Mesothelial cell of epicardium (in vitro differentiated cells): ENCODE data around the gene SLC39A13. TPM values are rescaled to one million over a fixed set of nuclear protein-coding genes. Genes with fewer than 3 reads are reported as not detected.

Source experiments
- DNase-seq, 2 experiments: peaks; one replicate each; pipeline ENCODE4 v3.0.0; 2021; ENCODE audit warnings: low spot score in 2 of 2; ENCODE audit not compliant: unreplicated experiment in 2 of 2
- H3K27ac Mint-ChIP-seq: 2 replicates; pipeline ENCODE4 v1.8.0; 2021; ENCODE audit warnings: mixed read lengths
- H3K27me3 Mint-ChIP-seq: 2 replicates; pipeline ENCODE4 v1.8.0; 2021; ENCODE audit warnings: low read depth, mixed read lengths
- H3K36me3 Mint-ChIP-seq: 2 replicates; pipeline ENCODE4 v1.8.0; 2021; ENCODE audit warnings: mixed read lengths
- H3K4me1 Mint-ChIP-seq: 2 replicates; pipeline ENCODE4 v1.8.0; 2021; ENCODE audit warnings: mixed read lengths
- H3K4me3 Mint-ChIP-seq: 2 replicates; pipeline ENCODE4 v1.8.0; 2021; ENCODE audit warnings: mild to moderate bottlenecking, moderate library complexity, mixed read lengths
- H3K9me3 Mint-ChIP-seq: 2 replicates; pipeline ENCODE4 v1.8.0; 2021; ENCODE audit warnings: mixed read lengths
- total RNA-seq: library from RNA; stranded (reverse); gene quantifications from 3 replicates; pipeline ENCODE4 v1.2.1, GENCODE V29; 2021
- TF ChIP-seq, protein P1 (sequence below): fragments of 200-600 bp; sonication (generic); IDR thresholded peaks from one replicate; pipeline ENCODE4 v1.5.0; 2021; ENCODE audit warnings: antibody characterized with exemption; ENCODE audit not compliant: unreplicated experiment

SLC39A13 gene
- total RNA-seq, 1 donor from 2014 or later = 69.5 TPM

DNA sequence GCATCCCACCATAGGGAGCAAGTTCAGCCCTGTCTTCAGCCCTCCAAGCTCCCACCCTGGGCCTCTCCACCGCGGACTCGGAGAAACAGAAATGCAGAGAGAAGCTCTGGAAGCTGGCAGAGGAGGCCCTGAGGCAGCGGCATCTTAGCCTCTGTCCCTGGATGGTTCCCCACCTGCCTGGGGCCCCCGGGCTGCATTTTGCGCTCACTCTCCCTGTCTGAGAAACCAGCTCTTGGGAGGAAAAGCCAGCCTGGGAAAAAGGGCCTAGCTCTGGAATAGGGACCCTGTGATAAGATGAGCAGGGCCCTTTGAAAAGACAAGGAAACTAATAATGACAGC, 18.0 kb upstream of the SLC39A13 start:
- Mint-ChIP-seq H3K9me3 (no peaks in the 10 kb centered on the region), H3K4me1 (no peaks in the 10 kb centered on the region), H3K27me3 (no peaks in the 10 kb centered on the region), H3K36me3 (no peaks in the 10 kb centered on the region), H3K4me3 (no peak overlapping the region), H3K27ac (no peak overlapping the region)
- DNase-seq = no peak
- TF ChIP-seq, protein P1, sequence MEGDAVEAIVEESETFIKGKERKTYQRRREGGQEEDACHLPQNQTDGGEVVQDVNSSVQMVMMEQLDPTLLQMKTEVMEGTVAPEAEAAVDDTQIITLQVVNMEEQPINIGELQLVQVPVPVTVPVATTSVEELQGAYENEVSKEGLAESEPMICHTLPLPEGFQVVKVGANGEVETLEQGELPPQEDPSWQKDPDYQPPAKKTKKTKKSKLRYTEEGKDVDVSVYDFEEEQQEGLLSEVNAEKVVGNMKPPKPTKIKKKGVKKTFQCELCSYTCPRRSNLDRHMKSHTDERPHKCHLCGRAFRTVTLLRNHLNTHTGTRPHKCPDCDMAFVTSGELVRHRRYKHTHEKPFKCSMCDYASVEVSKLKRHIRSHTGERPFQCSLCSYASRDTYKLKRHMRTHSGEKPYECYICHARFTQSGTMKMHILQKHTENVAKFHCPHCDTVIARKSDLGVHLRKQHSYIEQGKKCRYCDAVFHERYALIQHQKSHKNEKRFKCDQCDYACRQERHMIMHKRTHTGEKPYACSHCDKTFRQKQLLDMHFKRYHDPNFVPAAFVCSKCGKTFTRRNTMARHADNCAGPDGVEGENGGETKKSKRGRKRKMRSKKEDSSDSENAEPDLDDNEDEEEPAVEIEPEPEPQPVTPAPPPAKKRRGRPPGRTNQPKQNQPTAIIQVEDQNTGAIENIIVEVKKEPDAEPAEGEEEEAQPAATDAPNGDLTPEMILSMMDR = no peak

DNA sequence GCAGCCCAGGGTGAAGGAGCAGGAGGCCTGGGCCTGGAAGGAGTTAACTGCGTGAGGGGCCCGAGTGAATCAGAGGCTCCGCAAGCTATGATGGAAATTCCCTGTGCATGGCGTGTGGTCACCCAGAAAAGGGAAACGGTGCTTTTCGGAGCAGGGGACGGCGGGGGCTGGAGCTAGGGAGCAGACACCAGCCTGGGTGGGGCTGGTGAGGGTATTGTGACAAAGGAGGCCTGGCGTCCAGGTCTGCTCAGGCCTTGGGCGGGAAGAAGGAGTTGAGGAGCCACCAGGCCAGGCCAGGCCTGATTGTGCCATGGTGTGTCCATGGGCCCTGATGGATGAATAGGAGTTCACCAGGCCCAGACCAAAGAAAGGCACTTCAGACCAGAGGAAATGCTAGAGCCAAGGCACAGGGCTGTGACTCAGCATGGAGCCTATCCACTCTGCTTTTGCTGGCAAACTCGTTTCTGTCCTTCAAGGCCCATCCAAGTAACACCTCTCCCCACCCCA, 17.3 kb upstream of the SLC39A13 start:
- no peak overlapping the region for H3K27ac Mint-ChIP-seq
- DNase-seq = no peak
- H3K36me3 Mint-ChIP-seq = no peaks in the 10 kb centered on the region
- H3K9me3 Mint-ChIP-seq = no peaks in the 10 kb centered on the region
- no peaks in the 10 kb centered on the region for H3K27me3 Mint-ChIP-seq
- H3K4me1 Mint-ChIP-seq = no peaks in the 10 kb centered on the region
- no peak overlapping the region for H3K4me3 Mint-ChIP-seq
- TF ChIP-seq, protein P1 = no peak

DNA sequence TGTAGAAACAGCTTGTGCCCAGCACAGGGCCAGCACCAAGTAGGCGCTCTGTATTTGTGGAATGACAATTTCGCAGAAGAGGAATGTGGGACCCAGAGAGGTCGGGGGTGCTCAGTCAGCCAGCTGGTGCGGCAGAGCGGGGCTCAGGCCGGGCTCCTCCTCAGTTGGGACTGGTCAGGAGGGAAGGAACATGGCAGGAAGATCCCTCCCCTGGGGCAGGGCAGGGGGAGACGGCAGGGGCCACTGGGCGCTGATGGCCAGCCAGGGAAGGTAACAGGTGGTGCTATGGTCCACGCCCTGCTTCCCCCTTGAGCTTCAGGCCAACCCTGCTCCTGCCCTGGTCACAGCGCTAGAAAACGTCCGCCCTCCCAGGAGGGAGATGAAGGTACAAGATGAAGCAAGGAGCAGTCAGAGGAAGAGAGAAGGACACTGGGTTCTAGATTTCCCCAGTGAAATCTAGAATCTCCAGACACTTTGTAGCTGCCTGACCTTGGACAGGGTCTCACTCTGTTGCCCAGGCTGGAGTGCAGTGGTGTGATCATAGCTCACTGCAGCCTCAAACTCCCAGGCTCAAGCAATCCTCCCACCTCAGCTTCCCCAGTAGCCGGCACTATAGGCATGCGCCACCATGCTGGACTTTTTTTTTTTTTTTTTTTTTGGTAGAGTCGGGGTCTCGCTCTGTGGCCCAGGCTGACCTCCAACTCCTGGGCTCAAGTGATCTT, 16.5 kb upstream of the SLC39A13 start:
- Mint-ChIP-seq H3K27ac (no peak overlapping the region), H3K4me1 (no peaks in the 10 kb centered on the region), H3K9me3 (no peaks in the 10 kb centered on the region), H3K36me3 (no peaks in the 10 kb centered on the region), H3K27me3 (no peaks in the 10 kb centered on the region), H3K4me3 (no peak overlapping the region)
- TF ChIP-seq, protein P1 = no peak
- no peak for DNase-seq

DNA sequence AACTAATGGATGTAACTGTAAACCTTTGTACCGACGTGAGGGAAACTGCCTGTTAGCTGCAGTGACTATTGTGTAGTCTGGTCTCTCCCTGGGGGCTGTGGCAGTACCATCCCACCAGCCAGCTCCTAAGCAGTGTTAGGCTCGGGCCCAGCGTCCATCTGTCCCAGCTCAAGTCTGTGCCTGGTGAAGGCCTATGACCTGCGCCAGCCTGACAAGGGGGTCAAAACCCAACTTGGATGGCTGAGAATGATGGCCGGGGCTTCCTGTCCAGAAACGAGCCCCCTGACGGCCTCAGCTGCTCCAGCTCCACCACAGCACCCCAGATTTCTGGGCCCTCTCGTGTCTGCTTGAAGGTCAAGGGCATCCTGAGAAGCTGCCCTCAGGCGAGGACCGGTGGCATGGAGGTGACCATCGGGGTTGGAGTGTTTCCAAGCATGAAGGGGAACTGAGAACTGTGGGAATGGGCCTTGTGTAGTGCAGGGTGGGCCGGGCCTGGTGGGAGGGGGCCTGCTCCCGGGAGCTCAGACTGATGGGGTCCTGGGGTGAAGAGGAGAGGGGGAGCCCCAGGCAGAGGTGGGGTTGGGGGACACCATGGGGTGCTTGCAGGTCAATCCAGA, 15.7 kb upstream of the SLC39A13 start:
- no peaks in the 10 kb centered on the region for H3K36me3 Mint-ChIP-seq
- DNase-seq = no peak
- H3K27ac Mint-ChIP-seq = no peak overlapping the region
- H3K27me3 Mint-ChIP-seq = no peaks in the 10 kb centered on the region
- no peaks in the 10 kb centered on the region for H3K4me1 Mint-ChIP-seq
- H3K9me3 Mint-ChIP-seq = no peaks in the 10 kb centered on the region
- TF ChIP-seq, protein P1 = no peak
- H3K4me3 Mint-ChIP-seq = no peak overlapping the region

DNA sequence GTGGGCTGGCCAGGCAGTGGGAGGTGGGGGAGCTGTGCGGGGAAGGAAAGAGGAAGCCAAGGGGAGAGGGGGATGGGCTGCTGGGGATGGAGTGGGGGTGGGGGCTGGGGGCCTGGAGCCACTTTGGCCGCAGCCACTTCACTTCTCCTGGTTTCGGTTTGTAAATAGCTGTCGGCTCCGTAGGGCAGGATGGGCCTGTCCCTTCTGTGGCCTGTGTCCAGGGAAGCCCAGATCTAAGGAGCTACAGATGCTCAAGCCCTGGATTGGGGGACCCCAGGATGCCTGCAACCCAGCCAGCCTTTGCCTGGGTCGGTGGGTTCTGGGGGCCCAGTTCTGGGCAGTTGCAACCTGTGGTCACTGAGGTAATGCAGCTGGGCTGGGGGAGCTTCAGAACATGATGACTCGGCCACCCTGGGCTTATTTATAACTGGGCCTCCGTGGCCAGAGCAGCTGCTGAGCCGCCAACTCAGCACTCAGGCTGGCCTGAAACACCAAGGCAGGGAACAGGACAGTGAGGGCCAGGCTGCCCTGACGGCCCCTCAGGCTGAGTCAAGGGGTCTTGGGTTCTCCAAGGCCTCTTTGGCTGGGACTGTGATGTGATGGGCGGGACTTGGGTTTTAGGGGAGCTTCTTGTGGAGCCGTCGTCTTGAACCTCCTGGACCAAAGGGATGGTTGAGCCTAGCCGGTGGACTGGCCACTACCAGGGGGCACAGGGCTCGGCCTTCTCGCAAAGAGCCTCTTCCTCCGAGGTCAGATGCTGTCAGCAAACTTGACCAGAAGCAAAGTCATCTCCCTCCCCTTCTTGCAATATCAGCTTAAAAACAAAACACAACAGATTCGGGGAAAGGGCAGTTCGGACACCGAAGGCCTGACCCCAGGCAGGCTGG, 15.0 kb upstream of the SLC39A13 start:
- no peak overlapping the region for H3K27ac Mint-ChIP-seq
- H3K9me3 Mint-ChIP-seq = no peaks in the 10 kb centered on the region
- no peak for DNase-seq
- H3K36me3 Mint-ChIP-seq = no peaks in the 10 kb centered on the region
- H3K4me3 Mint-ChIP-seq = no peak overlapping the region
- TF ChIP-seq, protein P1 = no peak
- no peaks in the 10 kb centered on the region for H3K4me1 Mint-ChIP-seq
- H3K27me3 Mint-ChIP-seq = no peaks in the 10 kb centered on the region
